A549 treated with Hydrocortisone at 1 μM for 4 hours (cell line): ENCODE measurements around the gene CYP2A7. TPM values are rescaled to one million over a fixed set of nuclear protein-coding genes. Genes with fewer than 3 reads are reported as not detected.

Experiments used
- total RNA-seq: library from RNA; stranded (reverse); fragments of 200-300 nt; extraction: Qiagen RNA extraction; gene quantifications from 5 replicates; pipeline ENCODE4 v1.2.3, GENCODE V29; 2022

The CYP2A7 gene
- not detected in 5 replicates for total RNA-seq

DNA sequence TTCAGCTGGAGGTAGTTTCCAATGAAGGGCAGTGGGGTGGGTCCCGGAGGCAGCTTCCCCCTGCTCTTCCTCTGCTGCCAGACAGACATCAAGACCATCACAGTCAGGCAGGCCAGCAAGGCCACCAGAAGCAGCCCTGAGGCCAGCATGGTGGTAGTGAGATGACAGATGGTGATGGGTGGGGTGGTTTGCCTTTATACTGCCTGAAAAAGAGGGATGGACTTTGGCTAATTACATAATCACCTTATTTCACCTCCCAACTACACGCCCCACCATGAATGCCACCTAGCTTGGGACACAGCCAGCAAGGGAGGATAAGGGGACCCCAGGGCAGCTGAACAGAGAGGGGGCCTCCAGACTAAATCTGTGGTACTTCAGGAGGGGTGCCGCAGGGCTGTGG is at the start of gene CYP2A7:
CYP2A7 (minus strand) TSS at position 170 of the 400 bp plus-strand sequence; CDS start at position 149, 21 bp downstream.

GRCh38 chr19:40850277-40850676 is 31.8 kb downstream of the CYP2A7 start, which contains the start of gene CYP2A6:
Gene CYP2A6, minus strand, starts transcription at chr19:40850447. Its CDS starts 21 bp downstream, at chr19:40850426.

Other genes with a start within 250 kb of the CYP2A7 start
- gene NUMBL, start 191.6 kb downstream of the CYP2A7 start, total RNA-seq: 61.3 to 81.3 TPM (median 72.9 TPM) in 5 replicates
- 87.5 to 108 TPM (median 93.3 TPM) in 5 replicates for gene COQ8B, start 165.3 kb downstream of the CYP2A7 start, total RNA-seq
- 32.7 to 43.3 TPM (median 38.0 TPM) in 5 replicates for gene ITPKC, start 165.1 kb downstream of the CYP2A7 start, total RNA-seq
- 17.5 to 19.9 TPM (median 18.5 TPM) in 5 replicates for gene ACTMAP, start 131.8 kb downstream of the CYP2A7 start, total RNA-seq
- gene SNRPA, start 131.0 kb downstream of the CYP2A7 start, total RNA-seq: 145 to 182 TPM (median 154 TPM) in 5 replicates
- gene MIA, start 106.7 kb downstream of the CYP2A7 start, total RNA-seq: not detected in 5 replicates
- gene RAB4B, start 104.0 kb downstream of the CYP2A7 start, total RNA-seq: 14.0 to 20.1 TPM (median 17.1 TPM) in 5 replicates
- 85.4 to 95.3 TPM (median 93.9 TPM) in 5 replicates for gene EGLN2, start 83.0 kb downstream of the CYP2A7 start, total RNA-seq
- gene CYP2A6, start 31.8 kb downstream of the CYP2A7 start, total RNA-seq: 0.08 TPM in 1 of 5 replicates, not detected in the others
- gene CYP2B6, start 109.1 kb upstream of the CYP2A7 start, total RNA-seq: 0.03 TPM in 1 of 5 replicates, not detected in the others
- gene CYP2A13, start 206.2 kb upstream of the CYP2A7 start, total RNA-seq: not detected in 5 replicates
- gene CYP2F1, start 232.2 kb upstream of the CYP2A7 start, total RNA-seq: not detected in 5 replicates